ENCODE data around the gene OFD1. TPM values are rescaled to one million over a fixed set of nuclear protein-coding genes. Genes with fewer than 3 reads are reported as not detected.

The OFD1 gene
- total and polyA plus RNA-seq, 2 experiments from 2014 or later: 23.5 TPM

- Histone ChIP-seq H3K9me3 (ENCODE audit: low read depth) (no peaks in the 10 kb centered on the region), H3K36me3 (replicated peaks; ENCODE audit: insufficient read depth, low read depth) (peaks cover 3% of the 10 kb centered on the region), H4K20me1 (ENCODE audit: insufficient read depth, poor library complexity, severe bottlenecking) (no peaks in the 10 kb centered on the region), H3K27me3 (no peaks in the 10 kb centered on the region), H3K4me1 (ENCODE audit: insufficient read depth) (no peaks in the 10 kb centered on the region), H3K79me2 (no peaks in the 10 kb centered on the region), H2AFZ (no peak overlapping the region), H3K4me2 (no peak overlapping the region), H3K4me3 (no peak overlapping the region), H3K27ac (no peak overlapping the region), H3K9me2 (replicated peaks; ENCODE audit: insufficient read depth) (no peaks in the 10 kb centered on the region)
- no peak for DNase-seq (ENCODE audit: low spot score)
- 74% methylated on average over 3 of the region's 3 CpGs for WGBS (ENCODE audit: low lambda C conversion rate, missing lambda C conversion rate)
- TF ChIP-seq EZH2phosphoT487 (IDR thresholded peaks at IDR 0.05; ENCODE audit: low read depth, severe bottlenecking, unreplicated experiment) (no peak), CTCF (IDR thresholded peaks at IDR 0.05; ENCODE audit: poor library complexity) (no peak), EZH2 (IDR thresholded peaks at IDR 0.05; ENCODE audit: borderline replicate concordance) (no peak)
Measured at GRCh38 chrX:13775837-13776236, 41.3 kb downstream of the OFD1 start.

- no peak overlapping the region for H3K4me3 ChIP-seq
- H3K27ac ChIP-seq: no peak overlapping the region
- no peaks in the 10 kb centered on the region for H3K79me2 ChIP-seq
- WGBS (ENCODE audit: low lambda C conversion rate, missing lambda C conversion rate): 49% methylated on average over 4 of the region's 4 CpGs
- no peaks in the 10 kb centered on the region for H3K9me2 ChIP-seq (replicated peaks; ENCODE audit: insufficient read depth)
- no peak overlapping the region for H3K4me2 ChIP-seq
- H2AFZ ChIP-seq: no peak overlapping the region
- H3K27me3 ChIP-seq: no peaks in the 10 kb centered on the region
- no peak for TF ChIP-seq CTCF (IDR thresholded peaks at IDR 0.05; ENCODE audit: poor library complexity)
- TF ChIP-seq EZH2phosphoT487 (IDR thresholded peaks at IDR 0.05; ENCODE audit: low read depth, severe bottlenecking, unreplicated experiment): no peak
- TF ChIP-seq EZH2 (IDR thresholded peaks at IDR 0.05; ENCODE audit: borderline replicate concordance): no peak
- no peaks in the 10 kb centered on the region for H3K9me3 ChIP-seq (ENCODE audit: low read depth)
- H3K36me3 ChIP-seq (replicated peaks; ENCODE audit: insufficient read depth, low read depth): peaks cover 3% of the 10 kb centered on the region
- no peaks in the 10 kb centered on the region for H4K20me1 ChIP-seq (ENCODE audit: insufficient read depth, poor library complexity, severe bottlenecking)
- H3K4me1 ChIP-seq (ENCODE audit: insufficient read depth): no peaks in the 10 kb centered on the region
- DNase-seq (ENCODE audit: low spot score): no peak
Measured at GRCh38 chrX:13776387-13776786, 41.8 kb downstream of the OFD1 start.

- no peaks in the 10 kb centered on the region for H3K27me3 ChIP-seq
- no peaks in the 10 kb centered on the region for H3K9me3 ChIP-seq (ENCODE audit: low read depth)
- H3K4me2 ChIP-seq: no peak overlapping the region
- no peaks in the 10 kb centered on the region for H4K20me1 ChIP-seq (ENCODE audit: insufficient read depth, poor library complexity, severe bottlenecking)
- no peaks in the 10 kb centered on the region for H3K4me1 ChIP-seq (ENCODE audit: insufficient read depth)
- 49% methylated on average over 2 of the region's 2 CpGs for WGBS (ENCODE audit: low lambda C conversion rate, missing lambda C conversion rate)
- no peak overlapping the region for H3K27ac ChIP-seq
- no peak overlapping the region for H2AFZ ChIP-seq
- DNase-seq (ENCODE audit: low spot score): no peak
- TF ChIP-seq EZH2 (IDR thresholded peaks at IDR 0.05; ENCODE audit: borderline replicate concordance): no peak
- TF ChIP-seq EZH2phosphoT487 (IDR thresholded peaks at IDR 0.05; ENCODE audit: low read depth, severe bottlenecking, unreplicated experiment): no peak
- TF ChIP-seq CTCF (IDR thresholded peaks at IDR 0.05; ENCODE audit: poor library complexity): no peak
- H3K9me2 ChIP-seq (replicated peaks; ENCODE audit: insufficient read depth): no peaks in the 10 kb centered on the region
- no peak overlapping the region for H3K4me3 ChIP-seq
- H3K36me3 ChIP-seq (replicated peaks; ENCODE audit: insufficient read depth, low read depth): peaks cover 3% of the 10 kb centered on the region
- no peaks in the 10 kb centered on the region for H3K79me2 ChIP-seq
Measured at GRCh38 chrX:13778916-13779315, 44.4 kb downstream of the OFD1 start.

All from hepatocyte (in vitro differentiated cells).